H54 (cell line): ENCODE measurements around the gene SHMT2.

Source experiments
- DNase-seq: peaks from one replicate; pipeline ENCODE4 v3.0.0; 2011; ENCODE audit warnings: low spot score, mixed read lengths; ENCODE audit not compliant: insufficient read length
- FAIRE-seq: peaks from 3 replicates; lab custom pipeline; 2011; peaks lifted over from hg19 to GRCh38; lab: Jason Lieb, UNC
- POLR2A ChIP-seq: IDR thresholded peaks from 2 replicates; pipeline ENCODE4 v1.6.1; 2011; ENCODE audit warnings: low read depth, mild to moderate bottlenecking, low read length

The SHMT2 gene

DNA sequence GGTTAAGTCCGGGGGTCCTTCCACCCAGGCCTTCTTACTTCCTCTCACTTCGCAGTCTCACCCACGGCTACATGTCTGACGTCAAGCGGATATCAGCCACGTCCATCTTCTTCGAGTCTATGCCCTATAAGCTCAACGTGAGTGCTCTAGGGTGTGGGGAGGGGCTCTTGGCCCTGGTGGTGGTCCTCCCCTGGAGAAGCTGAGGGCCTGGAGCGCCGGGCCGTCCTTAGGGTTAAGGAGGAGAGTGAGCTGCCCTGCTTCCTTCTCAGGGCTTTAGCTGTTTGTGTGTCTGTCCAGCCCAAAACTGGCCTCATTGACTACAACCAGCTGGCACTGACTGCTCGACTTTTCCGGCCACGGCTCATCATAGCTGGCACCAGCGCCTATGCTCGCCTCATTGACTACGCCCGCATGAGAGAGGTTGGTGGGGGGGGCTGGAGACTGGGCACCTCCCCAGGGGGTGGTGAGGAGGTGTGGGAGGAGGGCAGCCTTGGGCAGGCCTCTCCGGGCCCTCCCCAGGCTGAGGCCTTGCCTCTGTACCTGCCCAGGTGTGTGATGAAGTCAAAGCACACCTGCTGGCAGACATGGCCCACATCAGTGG lies 2.7 kb downstream of the SHMT2 start:
- DNase-seq (no peak), FAIRE-seq (no peak)
- no peak for TF ChIP-seq POLR2A

DNA sequence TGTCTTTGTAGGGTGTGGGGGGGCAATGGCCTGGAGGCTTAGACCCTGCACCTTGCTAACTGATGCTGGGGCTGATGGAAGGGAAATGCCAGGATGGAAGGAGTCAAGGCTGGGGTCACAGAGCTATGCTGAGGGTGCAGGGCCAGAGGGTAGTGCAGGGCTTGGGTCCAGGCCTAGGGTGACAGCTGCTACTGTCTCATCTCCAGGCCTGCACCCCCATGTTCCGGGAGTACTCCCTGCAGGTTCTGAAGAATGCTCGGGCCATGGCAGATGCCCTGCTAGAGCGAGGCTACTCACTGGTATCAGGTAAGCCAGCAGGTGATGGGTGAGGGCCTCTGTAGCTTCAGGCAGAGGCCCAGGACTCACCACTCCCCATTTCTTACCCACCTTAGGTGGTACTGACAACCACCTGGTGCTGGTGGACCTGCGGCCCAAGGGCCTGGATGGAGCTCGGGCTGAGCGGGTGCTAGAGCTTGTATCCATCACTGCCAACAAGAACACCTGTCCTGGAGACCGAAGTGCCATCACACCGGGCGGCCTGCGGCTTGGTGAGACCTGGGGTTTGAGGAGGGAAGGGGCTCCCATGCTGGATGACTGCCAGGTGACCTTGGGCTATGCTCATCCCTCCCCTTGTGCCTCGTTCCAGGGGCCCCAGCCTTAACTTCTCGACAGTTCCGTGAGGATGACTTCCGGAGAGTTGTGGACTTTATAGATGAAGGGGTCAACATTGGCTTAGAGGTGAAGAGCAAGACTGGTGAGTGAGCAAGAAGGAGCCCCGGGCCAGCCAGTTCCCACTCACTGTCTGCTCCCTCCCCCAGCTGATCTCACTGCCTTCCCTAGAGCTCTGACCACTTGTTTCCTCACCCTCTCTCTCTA lies 4.1 kb downstream of the SHMT2 start:
- TF ChIP-seq POLR2A: no peak
- FAIRE-seq (no peak), DNase-seq (no peak)

DNA sequence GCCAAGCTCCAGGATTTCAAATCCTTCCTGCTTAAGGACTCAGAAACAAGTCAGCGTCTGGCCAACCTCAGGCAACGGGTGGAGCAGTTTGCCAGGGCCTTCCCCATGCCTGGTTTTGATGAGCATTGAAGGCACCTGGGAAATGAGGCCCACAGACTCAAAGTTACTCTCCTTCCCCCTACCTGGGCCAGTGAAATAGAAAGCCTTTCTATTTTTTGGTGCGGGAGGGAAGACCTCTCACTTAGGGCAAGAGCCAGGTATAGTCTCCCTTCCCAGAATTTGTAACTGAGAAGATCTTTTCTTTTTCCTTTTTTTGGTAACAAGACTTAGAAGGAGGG lies 4.7 kb downstream of the SHMT2 start:
- DNase-seq (no peak), FAIRE-seq (no peak)
- no peak for TF ChIP-seq POLR2A

DNA sequence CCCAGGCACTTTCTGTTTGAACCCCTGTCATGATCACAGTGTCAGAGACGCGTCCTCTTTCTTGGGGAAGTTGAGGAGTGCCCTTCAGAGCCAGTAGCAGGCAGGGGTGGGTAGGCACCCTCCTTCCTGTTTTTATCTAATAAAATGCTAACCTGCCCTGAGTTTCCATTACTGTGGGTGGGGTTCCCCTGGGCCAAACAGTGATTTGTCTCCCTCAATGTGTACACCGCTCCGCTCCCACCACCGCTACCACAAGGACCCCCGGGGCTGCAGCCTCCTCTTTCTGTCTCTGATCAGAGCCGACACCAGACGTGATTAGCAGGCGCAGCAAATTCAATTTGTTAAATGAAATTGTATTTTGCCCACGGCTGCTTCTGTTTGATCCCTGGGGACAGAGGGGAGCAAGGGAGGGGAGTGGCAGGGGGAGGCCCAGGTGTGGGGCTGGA lies 5.1 kb downstream of the SHMT2 start:
- no peak for TF ChIP-seq POLR2A
- FAIRE-seq: no peak
- no peak for DNase-seq

DNA sequence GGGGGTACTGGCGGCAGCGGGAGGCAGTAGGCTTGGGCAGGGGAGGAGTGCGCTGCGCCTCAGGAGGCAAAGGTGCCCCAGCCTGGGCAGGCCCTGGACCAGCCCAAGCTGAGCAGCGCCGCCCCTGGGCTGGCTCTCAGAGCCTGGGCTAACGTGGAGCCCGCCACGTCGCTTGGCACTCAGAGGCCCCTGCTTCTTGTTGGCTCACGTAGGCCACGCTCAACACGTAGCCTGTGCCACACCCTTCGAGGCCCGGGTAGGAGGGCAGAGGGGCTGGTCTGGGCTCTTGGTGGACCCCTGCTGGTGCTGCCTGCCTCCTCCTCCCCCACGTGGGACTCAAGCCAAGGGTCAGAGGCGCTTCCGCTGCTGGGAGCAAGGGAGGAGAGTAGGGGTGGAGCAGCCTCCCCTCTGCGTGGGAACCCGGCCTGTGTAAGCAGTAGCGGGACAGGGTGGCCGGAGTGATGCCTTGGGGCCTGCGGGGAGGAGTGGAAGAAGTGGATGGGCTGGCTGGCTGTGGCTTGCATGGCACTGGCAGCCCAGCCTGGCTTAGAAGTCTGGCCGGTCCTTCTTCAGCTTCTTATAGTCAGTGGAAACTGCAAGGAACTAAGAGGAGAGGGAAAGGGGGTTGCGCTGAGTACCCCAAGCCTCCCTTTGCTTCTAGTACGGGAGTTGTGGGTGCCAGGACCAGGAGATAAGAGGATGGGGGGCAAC lies 5.7 kb downstream of the SHMT2 start:
- FAIRE-seq (no peak), DNase-seq (no peak)
- no peak for TF ChIP-seq POLR2A

DNA sequence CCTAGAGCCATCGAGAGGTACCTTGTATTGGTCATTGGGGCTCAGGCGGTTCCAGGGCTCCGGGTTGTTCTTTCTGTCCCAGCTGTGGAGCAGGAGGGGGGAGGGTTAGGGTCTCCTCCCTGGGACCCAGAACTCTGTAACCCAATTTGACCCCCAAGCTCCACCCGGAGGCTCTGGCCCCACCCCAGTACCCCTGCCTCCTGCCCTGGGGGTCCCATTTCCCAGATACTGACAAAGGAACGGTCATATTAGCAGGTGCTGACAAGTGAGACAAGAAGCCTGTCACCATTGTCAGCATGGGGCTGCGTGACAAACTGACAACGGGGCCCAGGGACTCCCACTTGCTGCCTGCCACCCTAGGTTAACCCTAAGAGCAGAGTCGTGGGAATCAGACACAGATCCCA lies 6.2 kb downstream of the SHMT2 start:
- DNase-seq (no peak), FAIRE-seq (no peak)
- TF ChIP-seq POLR2A: no peak

DNA sequence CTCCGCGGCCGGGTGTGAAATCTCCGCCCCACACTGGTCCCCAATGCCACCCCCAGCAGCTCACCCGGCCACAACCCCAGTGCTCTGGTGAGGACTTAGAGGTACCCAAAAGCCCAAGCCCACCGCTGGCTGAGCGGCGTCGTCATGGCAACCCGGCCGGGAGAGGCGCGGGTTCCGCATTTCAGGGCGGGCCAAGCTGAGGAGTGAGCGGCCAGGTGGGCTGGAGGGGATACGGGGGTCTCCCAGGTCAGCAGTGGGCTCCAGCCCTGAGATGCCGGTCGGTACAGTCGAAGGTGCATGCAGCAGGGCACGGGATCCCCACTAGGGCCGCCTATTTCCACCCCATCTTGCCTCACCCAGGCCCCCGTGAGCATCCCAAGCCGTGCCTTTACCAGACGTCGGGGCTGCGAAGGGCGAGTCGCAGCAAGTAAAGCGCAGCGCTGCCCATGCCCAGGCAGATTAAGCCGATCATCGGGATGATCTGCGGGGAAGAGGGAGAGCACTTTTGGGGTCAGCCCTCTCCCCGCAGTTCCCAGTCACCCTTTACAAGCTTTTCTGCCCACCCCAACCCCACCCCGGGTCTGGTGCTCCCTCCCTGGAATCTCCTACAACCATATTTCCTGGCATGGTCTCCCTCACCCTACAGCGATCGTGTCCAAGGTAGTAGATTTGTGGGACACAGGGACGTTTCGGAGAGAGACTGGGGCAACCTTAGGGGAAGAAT lies 6.9 kb downstream of the SHMT2 start:
- FAIRE-seq (no peak), DNase-seq (no peak)
- TF ChIP-seq POLR2A: no peak

DNA sequence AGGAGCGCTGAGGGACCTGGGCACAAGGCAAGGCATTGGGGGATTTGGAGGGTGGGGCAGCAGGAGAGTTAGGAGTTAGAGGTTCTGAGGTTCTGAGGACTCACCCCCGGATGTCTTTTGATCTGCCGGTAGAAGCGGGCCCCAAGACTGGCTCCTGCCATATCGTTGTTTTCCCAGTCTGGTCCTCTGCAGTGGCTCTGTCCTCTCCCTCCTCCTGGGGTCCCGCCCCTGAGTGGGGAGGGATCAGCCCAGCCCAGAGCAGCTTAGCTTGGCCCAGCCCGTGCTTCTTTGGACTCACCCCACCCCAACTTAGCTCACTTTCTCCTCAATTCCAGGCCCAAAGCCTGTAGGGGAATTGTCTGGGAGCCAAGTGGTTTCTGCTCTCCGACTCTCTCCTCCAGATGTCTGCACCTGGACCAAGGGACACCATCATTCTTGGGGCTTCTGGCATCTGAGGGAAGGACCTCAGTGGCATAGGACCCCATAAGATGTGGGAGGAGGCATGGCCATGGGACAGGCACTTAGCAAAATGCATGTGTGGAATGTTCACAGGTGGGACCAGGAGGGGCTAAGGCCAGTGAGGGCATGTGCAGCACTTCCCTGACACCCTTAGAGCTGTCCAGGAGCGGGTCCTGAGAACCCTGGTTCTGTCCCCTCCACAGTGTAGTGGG lies 7.5 kb downstream of the SHMT2 start:
- TF ChIP-seq POLR2A: no peak
- FAIRE-seq (no peak), DNase-seq (no peak)

DNA sequence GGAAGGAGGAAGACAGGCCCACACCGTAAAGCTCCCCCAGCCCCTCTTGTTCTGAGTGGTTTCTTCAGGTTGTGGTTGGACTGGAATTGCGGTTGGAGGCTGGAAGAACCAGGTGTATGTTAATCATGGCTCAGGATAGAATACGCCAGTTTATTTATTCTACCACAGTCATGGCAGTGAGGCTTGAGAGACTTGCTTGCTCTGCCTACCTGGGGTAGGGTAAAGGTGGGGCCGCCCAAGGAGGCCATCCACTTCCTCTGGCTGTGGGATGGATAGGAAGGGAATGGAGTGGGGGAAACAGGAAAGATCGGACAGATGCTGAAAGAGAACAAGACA lies 8.1 kb downstream of the SHMT2 start:
- FAIRE-seq (no peak), DNase-seq (no peak)
- no peak for TF ChIP-seq POLR2A

DNA sequence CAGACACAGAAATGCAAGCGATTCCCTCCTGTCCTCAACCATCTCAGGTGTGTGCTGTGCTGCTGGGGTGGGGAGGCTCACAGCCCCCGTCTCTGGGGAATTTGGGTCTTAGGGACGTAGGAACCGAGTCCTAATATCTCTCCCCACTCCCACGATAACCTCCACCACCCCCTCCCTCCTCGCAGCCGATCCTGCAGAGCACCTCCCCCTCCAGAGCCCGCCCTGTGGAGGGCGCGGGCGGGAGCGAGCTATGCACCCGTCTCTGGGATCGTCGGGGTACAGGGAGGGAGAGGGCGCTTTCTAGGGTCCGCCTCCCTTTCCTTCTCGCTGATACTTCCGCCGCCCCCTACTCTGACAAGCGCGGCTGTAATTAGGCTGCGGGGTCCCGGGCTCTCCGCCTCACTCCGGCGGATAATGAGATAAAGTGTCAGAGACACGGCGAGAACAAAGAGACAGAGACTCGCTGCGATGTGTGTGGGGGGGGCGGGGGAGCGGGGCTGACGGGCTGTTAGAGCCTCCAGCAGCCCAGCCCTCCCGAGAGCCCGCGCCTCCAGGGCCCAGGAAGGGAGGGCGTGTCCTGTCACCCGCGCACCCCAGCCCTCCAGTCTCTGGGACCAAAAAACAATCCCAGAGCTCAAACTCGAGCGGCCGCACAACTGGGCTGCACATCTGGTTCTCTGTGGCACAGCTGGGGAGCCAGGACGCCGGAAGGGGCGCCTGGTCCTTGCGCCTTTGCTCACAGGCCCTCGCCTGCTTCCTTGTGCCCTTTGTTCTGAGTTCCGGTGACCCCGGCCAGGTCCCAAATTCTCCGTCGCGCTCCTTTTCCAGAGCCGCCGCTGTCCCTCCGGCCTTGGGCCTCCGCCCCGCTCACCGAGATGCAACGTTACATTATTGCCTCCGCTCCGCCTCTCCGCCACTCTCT lies 8.7 kb downstream of the SHMT2 start:
- DNase-seq: no peak
- no peak for TF ChIP-seq POLR2A
- FAIRE-seq: no peak

GRCh38 chr12:57238854-57239554 lies 9.5 kb downstream of the SHMT2 start:
- no peak for FAIRE-seq

DNA sequence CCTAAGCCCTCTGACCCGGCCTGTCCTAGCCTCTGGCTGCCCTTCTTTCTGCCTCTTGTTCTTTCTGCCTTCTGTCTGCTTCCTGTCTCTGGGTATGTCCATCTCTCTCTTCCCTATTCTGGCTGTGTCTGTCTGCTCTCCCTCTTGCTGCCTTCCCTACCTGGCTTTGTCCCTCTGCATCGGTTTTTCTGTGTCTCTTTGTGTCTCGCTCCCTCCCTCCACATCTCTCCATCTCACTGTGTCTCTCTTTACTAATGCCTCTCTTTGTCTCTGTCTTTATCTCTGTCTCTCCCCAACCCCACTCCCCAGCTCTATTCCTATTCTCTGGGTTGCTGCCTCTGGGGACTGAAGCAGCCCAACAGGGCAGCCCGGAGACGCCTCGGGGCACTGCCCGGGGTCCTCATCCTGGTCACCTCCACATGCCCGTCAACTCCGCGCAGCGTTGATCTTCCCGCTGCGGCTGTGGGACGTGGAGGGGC lies 10.1 kb downstream of the SHMT2 start:
- no peak for DNase-seq
- FAIRE-seq: no peak
- no peak for TF ChIP-seq POLR2A

More at GRCh38 chr12:57238854-57239554, 9.5 kb downstream of the SHMT2 start:
- peak; percentile 89 for DNase-seq
- TF ChIP-seq POLR2A: peak; percentile 24; the same call in 1 of the 2 replicates
